Bone marrow (tissue), 2 donors: ENCODE results near the gene TNKS1BP1.

Experiments used
- DNase-seq, 2 donors: peaks; one replicate each; lab custom pipeline; 2025; lab: John Stamatoyannopoulos, UW

Gene TNKS1BP1

DNA sequence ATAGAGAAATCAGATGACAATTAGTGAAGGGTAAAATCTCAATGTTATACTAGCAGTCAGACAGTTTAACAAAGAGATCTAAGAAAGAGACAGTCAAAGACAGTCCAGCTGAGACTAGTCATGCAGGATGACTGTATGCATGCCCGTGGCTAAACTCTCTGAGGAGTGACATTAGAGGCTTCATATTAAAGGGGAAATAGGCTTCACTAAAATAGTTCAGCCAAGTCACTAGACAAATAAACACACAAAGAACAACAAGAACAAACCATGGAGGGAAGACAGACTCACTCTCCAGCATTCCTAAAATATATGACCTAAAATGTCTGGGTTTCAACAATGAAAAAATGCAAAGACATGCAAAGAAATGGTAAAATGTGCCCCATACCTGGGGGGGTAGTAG, 69.1 kb downstream of the TNKS1BP1 start:
- no peak for DNase-seq

DNA sequence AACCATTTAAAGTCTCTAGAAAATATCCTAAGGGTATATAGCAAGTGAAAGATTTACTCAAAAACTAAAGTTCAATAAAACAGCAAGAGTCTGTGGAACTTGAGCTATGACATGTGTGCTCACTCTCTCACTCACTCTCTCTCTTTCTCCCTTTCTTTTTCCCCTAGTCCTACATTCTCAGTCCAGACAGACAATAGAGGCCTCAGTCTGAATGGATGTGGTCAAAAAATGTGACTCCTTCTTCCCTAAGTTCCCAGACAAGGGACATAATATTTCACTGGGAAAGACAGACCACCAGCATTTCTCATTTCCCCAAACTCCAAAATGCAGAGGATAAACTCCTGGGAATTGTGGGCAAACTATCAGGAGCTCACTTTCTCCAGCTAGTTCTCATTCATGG, 70.1 kb downstream of the TNKS1BP1 start:
- DNase-seq: no peak

DNA sequence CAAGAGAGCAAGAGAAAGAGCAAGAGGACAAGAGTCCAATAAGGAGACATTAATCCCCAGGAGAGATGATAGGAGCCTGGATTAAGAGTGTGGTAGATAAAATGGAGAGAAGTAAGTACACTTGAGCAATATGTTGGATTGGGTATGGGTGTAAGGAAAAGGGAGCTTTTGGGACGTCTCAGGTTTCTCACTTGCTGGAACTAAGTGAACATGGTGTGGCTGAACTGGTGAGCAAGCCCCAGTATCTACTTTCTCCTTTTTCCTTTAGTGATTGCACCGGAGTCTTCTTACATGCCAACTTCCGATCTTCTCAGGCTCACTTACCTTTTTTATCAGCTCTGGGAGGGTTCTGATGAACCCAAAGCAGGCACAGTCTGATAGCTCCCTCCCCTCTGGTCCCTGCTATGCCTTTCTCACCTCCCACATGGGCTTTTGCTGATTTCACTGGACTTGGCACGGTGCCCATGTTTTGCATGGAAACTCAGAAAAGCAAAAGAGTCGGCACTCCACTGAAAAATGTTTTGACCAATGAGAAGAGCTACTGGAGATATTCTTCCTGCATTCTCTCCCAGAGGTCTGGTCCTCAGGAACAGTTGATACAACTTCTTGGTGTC, 73.2 kb downstream of the TNKS1BP1 start:
- DNase-seq: no peak

- no peak for DNase-seq
These were observed 73.7 kb downstream of the TNKS1BP1 start for GRCh38 chr11:57251037-57251436.
